Muscle layer of colon (tissue), 2 donors: Measurements from ENCODE around the gene NCOA3.
A peak's percentile ranks its signal among the peaks of the same experiment; 100 is the strongest.
"Not testable (repeated sequence)": the region's sequence is repeated elsewhere in the genome, so short reads cannot be mapped to it uniquely, and the experiment has no call there.

Source experiments
- H3K27ac ChIP-seq: one replicate; pipeline ENCODE4 v1.7.0; 2013; ENCODE audit warnings: low read depth, mild to moderate bottlenecking, low read length, moderate library complexity
- H3K27me3 ChIP-seq, 2 donors: one replicate each; pipeline ENCODE4 v1.7.0; 2013; ENCODE audit warnings: low read length in 2 of 2, mild to moderate bottlenecking in 2 of 2; ENCODE audit not compliant: insufficient read depth in 2 of 2, control insufficient read depth in 1 of 2
- H3K36me3 ChIP-seq: one replicate; pipeline ENCODE4 v1.7.0; 2013; ENCODE audit warnings: mild to moderate bottlenecking, low read length; ENCODE audit not compliant: insufficient read depth
- H3K4me1 ChIP-seq: one replicate; pipeline ENCODE4 v1.7.0; 2013; ENCODE audit warnings: mild to moderate bottlenecking, low read length; ENCODE audit not compliant: insufficient read depth
- H3K4me3 ChIP-seq, 2 donors: one replicate each; pipeline ENCODE4 v1.7.0; 2013; ENCODE audit warnings: low read length in 2 of 2, low read depth in 1 of 2, mild to moderate bottlenecking in 1 of 2, moderate library complexity in 1 of 2
- H3K9ac ChIP-seq: one replicate; pipeline ENCODE4 v1.7.0; 2013; ENCODE audit warnings: low read length
- H3K9me3 ChIP-seq: one replicate; pipeline ENCODE4 v1.7.0; 2013; ENCODE audit warnings: mild to moderate bottlenecking, low read length
- donor health status: abdominal sarcoma.
- donor health status: Adenocarcinoma of cecum.

Gene NCOA3

GRCh38 chr20:47501482-47502270 lies at the start of gene NCOA3:
NCOA3 (plus strand) TSS chr20:47501887; CDS start chr20:47622248, 120,361 bp downstream.
- H3K9me3 ChIP-seq: no peaks in the 10 kb centered on the region
- peak within 1 kb of the TSS; percentile 81 to 87 for H3K4me3 ChIP-seq
- H3K36me3 ChIP-seq: no peaks in the 10 kb centered on the region
- peak within 1 kb of the TSS; percentile 89 for H3K27ac ChIP-seq
- H3K9ac ChIP-seq: peak within 1 kb of the TSS; percentile 70
- no peaks in the 10 kb centered on the region for H3K27me3 ChIP-seq
- H3K4me1 ChIP-seq: peaks cover 9% of the 10 kb centered on the region

- no peak overlapping the region for H3K9ac ChIP-seq
- no peaks in the 10 kb centered on the region for H3K27me3 ChIP-seq
- no peak overlapping the region for H3K4me3 ChIP-seq
- H3K9me3 ChIP-seq: no peaks in the 10 kb centered on the region
- H3K27ac ChIP-seq: no peak overlapping the region
- H3K4me1 ChIP-seq: no peaks in the 10 kb centered on the region
- H3K36me3 ChIP-seq: no peaks in the 10 kb centered on the region
Observed at GRCh38 chr20:47452736-47453161, 48.9 kb upstream of the NCOA3 start.

GRCh38 chr20:47453167-47453782 lies 48.4 kb upstream of the NCOA3 start:
- H3K36me3 ChIP-seq: no peaks in the 10 kb centered on the region
- H3K9ac ChIP-seq: no peak overlapping the region
- no peaks in the 10 kb centered on the region for H3K9me3 ChIP-seq
- no peaks in the 10 kb centered on the region for H3K27me3 ChIP-seq
- no peaks in the 10 kb centered on the region for H3K4me1 ChIP-seq
- H3K4me3 ChIP-seq: no peak overlapping the region
- H3K27ac ChIP-seq: no peak overlapping the region

- Histone ChIP-seq H3K4me3 (no peak overlapping the region), H3K27ac (no peak overlapping the region), H3K4me1 (no peaks in the 10 kb centered on the region), H3K27me3 (no peaks in the 10 kb centered on the region), H3K9me3 (no peaks in the 10 kb centered on the region), H3K36me3 (no peaks in the 10 kb centered on the region), H3K9ac (no peak overlapping the region)
Observed at GRCh38 chr20:47454298-47455132, 47.2 kb upstream of the NCOA3 start.

GRCh38 chr20:47455133-47456040 lies 46.3 kb upstream of the NCOA3 start:
- H3K9ac ChIP-seq: no peak overlapping the region

GRCh38 chr20:47456041-47456537 lies 45.6 kb upstream of the NCOA3 start:
- Histone ChIP-seq H3K27ac (no peak overlapping the region), H3K9ac (no peak overlapping the region), H3K27me3 (no peaks in the 10 kb centered on the region), H3K4me1 (no peaks in the 10 kb centered on the region), H3K36me3 (no peaks in the 10 kb centered on the region), H3K4me3 (no peak overlapping the region), H3K9me3 (no peaks in the 10 kb centered on the region)

More at GRCh38 chr20:47455133-47456040, 46.3 kb upstream of the NCOA3 start:
- no peak overlapping the region for H3K4me3 ChIP-seq
- H3K36me3 ChIP-seq: no peaks in the 10 kb centered on the region
- H3K4me1 ChIP-seq: no peaks in the 10 kb centered on the region
- no peak overlapping the region for H3K27ac ChIP-seq
- no peaks in the 10 kb centered on the region for H3K27me3 ChIP-seq
- H3K9me3 ChIP-seq: no peaks in the 10 kb centered on the region

- no peaks in the 10 kb centered on the region for H3K36me3 ChIP-seq
- H3K27me3 ChIP-seq: no peaks in the 10 kb centered on the region
- no peak overlapping the region for H3K9ac ChIP-seq
- no peak overlapping the region for H3K27ac ChIP-seq
- no peaks in the 10 kb centered on the region for H3K4me1 ChIP-seq
- H3K4me3 ChIP-seq: no peak overlapping the region
- no peaks in the 10 kb centered on the region for H3K9me3 ChIP-seq
Observed at GRCh38 chr20:47456952-47457724, 44.5 kb upstream of the NCOA3 start.

- H3K36me3 ChIP-seq, H3K4me3 ChIP-seq, H3K27ac ChIP-seq, H3K27me3 ChIP-seq, H3K9ac ChIP-seq, H3K4me1 ChIP-seq, H3K9me3 ChIP-seq: not testable (repeated sequence)
Observed at GRCh38 chr20:47458280-47459050, 43.2 kb upstream of the NCOA3 start.

- Histone ChIP-seq H3K9me3 (no peaks in the 10 kb centered on the region), H3K27ac (no peak overlapping the region), H3K4me3 (no peak overlapping the region), H3K4me1 (no peaks in the 10 kb centered on the region), H3K9ac (no peak overlapping the region), H3K27me3 (no peaks in the 10 kb centered on the region), H3K36me3 (no peaks in the 10 kb centered on the region)
Observed at GRCh38 chr20:47459344-47460073, 42.2 kb upstream of the NCOA3 start.
